Fibroblast of the aortic adventitia (primary cell): ENCODE results near the gene PRR23B. TPM values are rescaled to one million over a fixed set of nuclear protein-coding genes. Genes with fewer than 3 reads are reported as not detected.
A peak's percentile ranks its signal among the peaks of the same experiment; 100 is the strongest.

ENCODE experiments used
- DNase-seq: peaks from one replicate; pipeline ENCODE4 v3.0.0-alpha.2; 2010; ENCODE audit warnings: low read depth
- H3K4me3 ChIP-seq: 2 replicates; pipeline ENCODE4 v1.5.1; 2011; ENCODE audit warnings: low read depth, mild to moderate bottlenecking, control low read depth, low read length, moderate library complexity
- total RNA-seq: library from RNA; depleted of rRNA; stranded (reverse); fragments of >200 nt; gene quantifications from 2 replicates; pipeline ENCODE4 v1.2.3, GENCODE V29; 2012; ENCODE audit warnings: low replicate concordance
- TF ChIP-seq, protein P1 (sequence below): IDR thresholded peaks from 2 replicates; pipeline ENCODE4 v1.5.1; 2011; ENCODE audit warnings: mild to moderate bottlenecking, low read length, control low read depth, inconsistent platforms; ENCODE audit not compliant: insufficient read depth

Gene PRR23B
- total RNA-seq: not detected in 2 replicates

- TF ChIP-seq, protein P1, sequence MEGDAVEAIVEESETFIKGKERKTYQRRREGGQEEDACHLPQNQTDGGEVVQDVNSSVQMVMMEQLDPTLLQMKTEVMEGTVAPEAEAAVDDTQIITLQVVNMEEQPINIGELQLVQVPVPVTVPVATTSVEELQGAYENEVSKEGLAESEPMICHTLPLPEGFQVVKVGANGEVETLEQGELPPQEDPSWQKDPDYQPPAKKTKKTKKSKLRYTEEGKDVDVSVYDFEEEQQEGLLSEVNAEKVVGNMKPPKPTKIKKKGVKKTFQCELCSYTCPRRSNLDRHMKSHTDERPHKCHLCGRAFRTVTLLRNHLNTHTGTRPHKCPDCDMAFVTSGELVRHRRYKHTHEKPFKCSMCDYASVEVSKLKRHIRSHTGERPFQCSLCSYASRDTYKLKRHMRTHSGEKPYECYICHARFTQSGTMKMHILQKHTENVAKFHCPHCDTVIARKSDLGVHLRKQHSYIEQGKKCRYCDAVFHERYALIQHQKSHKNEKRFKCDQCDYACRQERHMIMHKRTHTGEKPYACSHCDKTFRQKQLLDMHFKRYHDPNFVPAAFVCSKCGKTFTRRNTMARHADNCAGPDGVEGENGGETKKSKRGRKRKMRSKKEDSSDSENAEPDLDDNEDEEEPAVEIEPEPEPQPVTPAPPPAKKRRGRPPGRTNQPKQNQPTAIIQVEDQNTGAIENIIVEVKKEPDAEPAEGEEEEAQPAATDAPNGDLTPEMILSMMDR: peak; percentile 4
- H3K4me3 ChIP-seq: no peak within 1 kb of the TSS
- DNase-seq: no peak
Measured at GRCh38 chr3:139020868-139021234, at the start of gene PRR23B. Gene PRR23B, minus strand, starts transcription at chr3:139020926. Its CDS starts 265 bp downstream, at chr3:139020661.

- TF ChIP-seq, protein P1: no peak
- peak; percentile 4 for DNase-seq
- no peak overlapping the region for H3K4me3 ChIP-seq
Measured at GRCh38 chr3:139062918-139063317, 42.2 kb upstream of the PRR23B start.

DNA sequence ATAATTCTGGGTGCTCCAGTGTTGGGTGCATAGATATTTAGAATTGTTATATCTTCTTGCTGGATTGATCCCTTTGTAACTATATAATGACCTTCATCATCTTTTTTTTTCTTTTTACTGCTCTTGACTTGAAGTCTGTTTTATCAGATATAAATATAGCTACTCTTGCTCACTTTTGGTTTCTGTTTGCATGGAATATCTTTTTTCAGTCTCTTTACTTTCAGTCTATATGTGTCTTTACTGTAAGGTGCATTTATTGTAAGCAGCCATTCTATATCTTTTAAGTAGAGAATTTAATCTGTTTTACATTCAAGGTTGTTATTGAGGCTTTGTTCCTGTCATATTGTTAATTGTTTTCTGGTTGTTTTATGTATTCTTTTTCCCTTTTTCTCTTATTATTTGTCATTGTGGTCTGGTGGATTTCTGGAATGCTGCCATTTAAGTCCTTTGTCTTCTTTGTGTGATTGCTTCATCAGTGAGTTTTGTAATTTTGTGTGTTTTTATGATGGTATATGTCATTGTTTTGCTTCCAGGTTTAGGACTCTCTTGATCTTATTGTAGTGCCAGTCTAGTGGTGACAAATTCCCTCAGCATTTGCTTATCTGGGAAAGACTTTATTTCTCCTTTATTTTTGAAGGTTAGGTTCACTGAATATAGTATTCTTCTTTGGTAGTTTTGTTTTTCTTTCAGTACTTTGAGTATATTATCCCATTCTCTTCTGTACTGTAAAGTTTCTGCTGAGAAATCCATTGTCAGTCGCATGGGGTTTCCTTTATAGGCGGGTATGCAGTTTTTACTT is 32.3 kb upstream of the PRR23B start:
- TF ChIP-seq, protein P1: no peak
- H3K4me3 ChIP-seq: no peak overlapping the region
- DNase-seq: no peak

GRCh38 chr3:139044366-139045210 is 23.9 kb upstream of the PRR23B start, which contains the start of gene PRR23C:
Gene PRR23C, minus strand, starts transcription at chr3:139044892. Its CDS starts 272 bp downstream, at chr3:139044620.
- TF ChIP-seq, protein P1: no peak
- H3K4me3 ChIP-seq: no peak within 1 kb of the TSS
- DNase-seq: no peak

DNA sequence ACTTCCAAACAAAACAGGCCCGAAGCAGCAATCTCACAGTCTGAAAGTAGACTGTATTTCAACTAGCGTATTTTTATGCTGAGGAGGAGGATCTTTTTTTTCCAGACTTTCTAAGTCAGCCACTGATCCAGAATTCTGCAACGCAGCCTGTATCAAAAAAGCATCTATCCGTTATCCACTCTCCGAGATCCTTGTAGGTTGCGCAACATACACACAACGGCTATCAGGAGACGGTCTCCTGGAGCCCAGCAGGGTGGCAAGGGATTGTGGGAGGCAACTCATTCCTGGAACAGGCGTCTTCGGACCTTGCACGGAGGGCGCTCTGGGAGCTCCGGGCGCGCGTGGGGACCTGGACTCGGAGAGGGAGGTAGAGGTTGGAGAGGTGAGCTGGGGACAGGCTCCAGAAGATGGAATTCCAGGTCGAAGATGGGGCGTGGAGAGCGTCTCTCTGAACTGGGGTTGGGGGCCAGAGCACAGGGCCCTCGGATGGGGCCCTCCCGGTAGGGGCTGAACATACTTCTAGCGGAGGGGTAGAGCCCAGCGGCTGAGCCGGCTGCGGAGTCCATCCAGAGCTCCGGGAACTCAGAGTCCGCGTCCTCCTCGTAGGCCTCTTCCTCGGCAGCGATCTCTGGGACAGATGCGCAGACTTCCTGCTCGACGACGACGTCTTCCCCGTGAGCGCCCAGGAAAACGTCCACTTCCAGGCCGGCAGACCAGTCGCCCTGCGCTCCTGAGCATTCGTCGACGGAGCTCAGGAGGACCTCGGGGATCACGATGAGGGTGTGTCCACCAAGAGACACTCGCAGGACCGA is 23.0 kb upstream of the PRR23B start:
- DNase-seq: no peak
- no peak overlapping the region for H3K4me3 ChIP-seq
- TF ChIP-seq, protein P1: no peak

GRCh38 chr3:139037478-139037877 is 16.8 kb upstream of the PRR23B start:
- no peak overlapping the region for H3K4me3 ChIP-seq
- TF ChIP-seq, protein P1: no peak
- no peak for DNase-seq
